HG02759 (cell line): ENCODE measurements around the gene SLX1A.
A peak's percentile ranks its signal among the peaks of the same experiment; 100 is the strongest.
"Not testable (repeated sequence)": the region's sequence is repeated elsewhere in the genome, so short reads cannot be mapped to it uniquely, and the experiment has no call there.

ENCODE experiments used
- ATAC-seq: cut with Tn5 transposase; IDR thresholded peaks from one replicate; pipeline ENCODE4 v1.9.1; 2021; ENCODE audit warnings: mild to moderate bottlenecking, moderate library complexity; ENCODE audit not compliant: unreplicated experiment

SLX1A gene

GRCh38 chr16:30193615-30194014 lies at the start of gene SLX1A, which contains the start of gene BOLA2B:
Gene SLX1A, plus strand, starts transcription at chr16:30193875. Its CDS starts 210 bp downstream, at chr16:30194085.
Gene BOLA2B, minus strand, starts transcription at chr16:30193666. Its CDS starts 71 bp downstream, at chr16:30193595.
- ATAC-seq, result peak; percentile 88

- ATAC-seq, result no peak
Observed at GRCh38 chr16:30144017-30144416, 49.7 kb upstream of the SLX1A start.

DNA sequence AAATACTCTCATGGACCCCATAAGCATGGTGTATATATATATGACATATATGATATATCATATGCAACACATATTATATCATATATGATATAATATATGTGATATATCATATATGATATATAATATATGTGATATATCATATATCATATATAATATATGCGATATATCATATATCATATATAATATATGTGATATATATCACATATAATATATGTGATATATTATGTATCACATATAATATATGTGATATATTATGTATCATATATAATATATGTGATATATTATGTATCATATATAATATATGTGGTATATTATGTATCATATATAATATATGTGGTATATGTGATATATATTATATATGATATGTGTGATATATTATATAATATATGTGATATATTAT lies 48.8 kb upstream of the SLX1A start:
- ATAC-seq, result no peak

DNA sequence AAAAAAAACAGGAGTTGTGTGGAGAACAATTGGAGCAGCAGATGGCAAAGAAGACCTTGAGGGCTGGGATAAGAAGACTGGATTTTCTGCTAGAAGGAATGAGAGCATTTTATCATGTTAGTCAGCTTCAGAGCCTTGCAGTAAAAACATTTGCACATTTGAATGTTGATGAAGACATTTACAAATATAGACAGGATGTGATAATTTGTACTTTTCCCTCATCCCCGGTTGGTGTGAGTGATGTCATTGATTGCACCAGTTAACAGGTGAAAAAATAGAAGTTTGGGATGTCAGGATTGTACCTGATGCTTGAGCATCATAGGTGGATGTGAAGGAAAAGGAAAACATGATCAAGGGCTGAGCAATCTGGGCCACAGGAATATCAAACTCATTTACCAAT lies 48.0 kb upstream of the SLX1A start:
- no peak for ATAC-seq

DNA sequence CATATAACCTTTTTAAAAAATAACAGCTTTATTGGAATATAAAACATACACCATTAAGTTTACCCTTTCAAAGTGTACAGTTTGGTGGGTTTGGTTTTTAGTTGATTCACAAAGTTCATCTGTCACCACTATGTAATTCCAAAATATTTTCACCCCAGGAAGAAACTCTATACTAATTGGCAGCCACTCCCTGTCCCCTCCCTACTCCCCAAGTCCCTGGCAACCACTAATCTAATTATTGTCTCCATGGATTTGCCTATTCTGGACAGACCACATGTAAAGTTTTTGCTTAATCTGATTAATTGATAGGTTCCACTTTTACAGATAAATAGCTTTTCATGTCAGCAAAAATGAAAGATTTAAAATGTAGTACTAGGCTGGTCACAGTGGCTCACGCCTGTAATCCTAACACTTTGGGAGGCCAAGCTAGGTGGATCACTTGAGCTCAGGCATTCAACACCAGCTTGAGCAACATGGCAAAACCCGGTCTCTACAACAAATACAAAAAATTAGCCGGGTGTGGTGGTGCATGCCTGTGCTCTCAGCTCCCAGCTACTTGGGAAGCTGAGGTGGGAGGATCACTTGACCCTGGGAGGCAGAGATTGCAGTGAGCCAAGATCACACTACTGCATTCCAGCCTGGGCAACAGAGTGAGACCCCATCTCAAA lies 45.7 kb upstream of the SLX1A start:
- ATAC-seq, result no peak

DNA sequence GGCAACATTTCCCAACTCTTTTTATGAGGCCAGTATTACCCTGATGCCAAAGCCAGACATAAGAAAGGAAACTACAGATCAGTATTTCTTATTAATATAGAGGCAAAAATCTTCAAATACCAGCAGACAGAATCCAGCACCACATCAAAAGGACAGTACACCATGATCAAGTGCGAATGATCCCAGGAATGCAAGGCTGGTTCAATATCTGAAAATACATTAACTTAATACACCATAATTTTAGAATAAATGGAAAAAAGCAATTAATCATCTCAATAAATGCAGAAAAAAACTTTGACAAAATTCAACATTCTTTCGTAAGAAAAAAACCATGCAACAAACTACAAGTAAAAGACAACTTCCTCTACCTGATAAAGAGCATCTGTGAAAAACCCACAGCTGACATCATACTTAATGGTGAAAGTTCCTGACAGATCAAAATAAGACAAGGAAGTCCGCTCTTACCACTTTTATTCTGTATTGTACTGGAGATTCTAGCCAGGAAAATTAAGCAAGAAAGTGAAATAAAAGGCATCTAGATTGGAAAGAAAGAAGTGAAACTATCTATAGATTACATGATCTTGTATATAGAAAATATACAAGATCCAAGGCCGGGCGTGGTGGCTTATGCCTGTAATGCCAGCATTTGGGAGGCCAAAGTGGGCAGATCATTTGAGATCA lies 44.3 kb upstream of the SLX1A start:
- no peak for ATAC-seq

GRCh38 chr16:30151091-30151490 lies 42.6 kb upstream of the SLX1A start:
- ATAC-seq, result no peak

- no peak for ATAC-seq
Observed at GRCh38 chr16:30152517-30152916, 41.2 kb upstream of the SLX1A start.

- no peak for ATAC-seq
Observed at GRCh38 chr16:30155188-30155587, 38.5 kb upstream of the SLX1A start.

GRCh38 chr16:30157214-30157613 lies 36.5 kb upstream of the SLX1A start:
- no peak for ATAC-seq

DNA sequence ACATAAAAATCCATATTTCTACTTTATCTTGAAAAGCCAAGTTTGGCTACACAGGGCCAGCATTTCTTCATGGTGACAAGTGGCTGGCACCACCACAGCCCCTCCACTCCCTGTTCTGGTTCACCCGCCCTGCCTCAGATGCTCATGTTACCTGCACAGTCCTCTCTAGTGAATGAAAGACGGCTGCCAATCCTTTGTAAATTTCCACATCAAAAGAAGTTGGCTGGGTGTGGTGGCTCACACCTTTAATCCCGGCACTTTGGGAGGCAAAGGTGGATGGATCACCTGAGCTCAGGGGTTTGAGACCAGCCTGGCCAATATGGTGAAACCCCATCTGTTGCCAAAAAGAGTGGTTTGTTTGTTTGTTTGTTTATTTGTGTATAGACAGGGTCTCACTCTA lies 30.1 kb upstream of the SLX1A start:
- no peak for ATAC-seq

GRCh38 chr16:30166202-30166902 lies 27.3 kb upstream of the SLX1A start:
- ATAC-seq, result no peak

GRCh38 chr16:30168746-30169145 lies 24.9 kb upstream of the SLX1A start:
- ATAC-seq, result not testable (repeated sequence)

DNA sequence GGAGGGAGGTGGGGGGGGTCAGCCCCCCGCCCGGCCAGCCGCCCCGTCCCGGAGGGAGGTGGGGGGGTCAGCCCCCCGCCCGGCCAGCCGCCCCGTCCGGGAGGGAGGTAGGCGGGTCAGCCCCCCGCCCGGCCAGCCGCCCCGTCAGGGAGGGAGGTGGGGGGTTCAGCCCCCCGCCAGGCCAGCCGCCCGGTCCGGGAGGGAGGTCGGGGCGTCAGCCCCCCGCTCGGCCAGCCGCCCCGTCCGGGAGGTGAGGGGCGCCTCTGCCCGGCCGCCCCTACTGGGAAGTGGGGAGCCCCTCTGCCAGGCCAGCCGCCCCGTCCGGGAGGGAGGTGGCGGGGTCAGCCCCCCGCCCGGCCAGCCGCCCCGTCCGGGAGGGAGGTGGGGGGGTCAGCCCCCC lies 24.3 kb upstream of the SLX1A start:
- not testable (repeated sequence) for ATAC-seq

DNA sequence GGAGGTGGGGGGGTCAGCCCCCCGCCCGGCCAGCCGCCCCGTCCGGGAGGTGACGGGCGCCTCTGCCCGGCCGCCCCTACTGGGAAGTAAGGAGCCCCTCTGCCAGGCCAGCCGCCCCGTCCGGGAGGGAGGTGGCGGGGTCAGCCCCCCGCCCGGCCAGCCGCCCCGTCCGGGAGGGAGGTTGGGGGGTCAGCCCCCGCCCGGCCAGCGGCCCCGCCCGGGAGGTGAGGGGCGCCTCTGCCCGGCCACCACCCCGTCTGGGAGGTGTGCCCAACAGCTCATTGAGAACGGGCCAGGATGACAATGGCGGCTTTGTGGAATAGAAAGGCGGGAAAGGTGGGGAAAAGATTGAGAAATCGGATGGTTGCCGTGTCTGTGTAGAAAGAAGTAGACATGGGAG lies 23.5 kb upstream of the SLX1A start:
- not testable (repeated sequence) for ATAC-seq

GRCh38 chr16:30173054-30173453 lies 20.6 kb upstream of the SLX1A start:
- ATAC-seq, result no peak

DNA sequence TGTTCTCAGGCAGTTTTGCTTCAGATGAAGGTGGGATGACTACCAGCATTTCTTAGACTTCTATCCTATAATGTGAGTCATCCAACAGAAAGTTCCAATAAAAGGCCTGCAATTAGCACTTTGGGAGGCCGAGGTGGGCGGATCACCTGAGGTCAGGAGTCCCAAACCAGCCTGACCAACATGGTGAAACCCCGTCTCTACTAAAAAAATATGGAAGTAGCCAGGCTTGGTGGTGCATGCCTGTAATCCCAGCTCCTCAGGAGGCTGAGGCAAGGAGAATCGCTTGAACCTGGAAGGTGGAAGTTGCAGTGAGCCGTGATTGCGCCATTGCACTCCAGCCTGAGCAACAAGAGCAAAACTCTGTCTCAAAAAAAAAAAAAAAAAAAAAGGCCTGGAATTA lies 16.8 kb upstream of the SLX1A start:
- not testable (repeated sequence) for ATAC-seq

GRCh38 chr16:30179195-30179594 lies 14.5 kb upstream of the SLX1A start:
- ATAC-seq, result no peak

DNA sequence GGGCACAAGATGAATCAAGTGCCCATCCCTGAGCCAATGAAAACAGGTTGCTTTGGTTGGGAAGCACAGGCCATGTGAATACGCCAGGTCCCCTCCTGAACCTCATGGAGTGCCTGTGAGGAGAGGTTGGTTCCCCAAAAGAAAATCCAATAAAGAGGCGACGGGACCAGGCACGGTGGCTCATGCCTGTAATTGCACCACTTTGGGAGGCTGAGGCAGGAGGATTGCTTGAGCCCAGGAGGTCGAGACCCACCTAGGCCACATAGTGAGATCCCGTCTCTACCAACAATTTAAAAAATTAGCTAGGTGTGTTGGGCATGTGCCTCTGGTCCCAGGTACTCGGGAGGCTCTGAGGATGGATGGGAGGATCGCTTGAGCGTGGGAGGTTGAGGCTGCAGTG lies 13.7 kb upstream of the SLX1A start:
- ATAC-seq, result no peak

DNA sequence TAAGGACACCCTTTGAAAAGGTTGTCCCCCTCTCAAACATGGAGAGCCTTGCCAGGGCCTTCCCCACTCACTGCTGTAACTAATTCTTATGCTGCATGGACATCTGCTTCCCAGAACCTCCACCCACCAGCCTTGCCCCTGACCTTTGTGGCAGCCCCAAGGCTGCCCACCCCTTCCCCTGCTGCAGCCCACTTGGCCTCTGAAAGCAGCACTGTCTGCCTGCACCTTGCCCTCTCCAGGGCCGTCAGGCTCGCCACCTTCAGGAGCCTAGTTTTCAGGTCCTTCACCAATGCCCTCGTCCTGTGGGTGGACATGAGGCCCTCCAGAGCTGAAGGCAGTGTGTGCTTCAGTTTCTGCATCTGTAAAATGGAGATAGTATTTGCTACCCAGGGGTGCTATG lies 12.9 kb upstream of the SLX1A start:
- no peak for ATAC-seq

GRCh38 chr16:30183233-30184095 lies 10.2 kb upstream of the SLX1A start, which contains the start of gene CORO1A:
Gene CORO1A, plus strand, starts transcription at chr16:30183602. Its CDS starts 1,608 bp downstream, at chr16:30185210.
- peak; percentile 60 for ATAC-seq
